Renal cortical epithelial cell (primary cell): ENCODE results near the gene MUC6. TPM values are rescaled to one million over a fixed set of nuclear protein-coding genes. Genes with fewer than 3 reads are reported as not detected.

Experiments
- DNase-seq: peaks from one replicate; pipeline ENCODE4 v3.0.0-alpha.2; 2011; ENCODE audit warnings: low read depth
- total RNA-seq: library from RNA; depleted of rRNA; stranded (reverse); fragments of >200 nt; gene quantifications from 2 replicates; pipeline ENCODE4 v1.2.3, GENCODE V29; 2014

The MUC6 gene
- total RNA-seq, 1 donor from 2014 or later, result not detected

DNA sequence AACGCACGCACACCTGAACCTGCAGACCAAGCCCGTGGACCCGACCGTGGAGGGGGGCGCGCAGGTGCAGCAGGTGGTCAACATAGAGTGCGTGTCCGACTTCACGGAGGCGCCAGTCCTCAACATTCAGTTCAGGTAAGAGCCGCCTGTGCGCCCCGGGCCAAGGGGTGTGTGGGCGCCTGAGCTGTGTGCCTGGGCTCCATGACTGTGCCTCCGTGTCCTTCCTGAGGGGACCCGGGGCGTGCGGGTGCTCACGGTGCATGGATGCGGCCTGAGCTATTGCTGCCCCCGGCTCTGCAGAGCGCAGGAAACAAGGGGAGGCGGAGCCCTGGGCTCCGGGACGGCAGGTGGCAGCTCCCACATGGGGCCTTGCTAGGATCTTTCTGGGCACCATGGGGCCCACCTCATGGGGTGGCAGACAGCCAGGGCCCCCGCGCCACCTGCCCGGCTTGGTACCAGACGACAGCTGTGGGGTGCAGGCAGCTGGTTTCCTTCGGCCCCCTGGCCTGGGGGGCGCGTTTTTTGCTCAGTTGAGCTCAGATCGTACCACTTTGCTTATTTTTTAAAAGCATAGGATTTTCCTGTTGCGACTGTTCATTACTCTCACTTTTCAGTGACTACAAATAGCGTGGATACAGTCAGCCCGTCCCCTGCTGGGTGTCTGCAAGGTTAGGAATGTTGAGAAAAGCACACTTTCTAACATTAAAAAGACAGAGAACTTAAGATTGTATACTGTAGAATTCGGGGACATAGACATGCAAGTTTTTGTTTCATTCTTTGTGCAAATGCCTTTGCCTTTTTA, 28.3 kb downstream of the MUC6 start:
- no peak for DNase-seq

- no peak for DNase-seq
These were observed 29.2 kb downstream of the MUC6 start for GRCh38 chr11:1007279-1007678.

- DNase-seq, result no peak
These were observed 29.8 kb downstream of the MUC6 start for GRCh38 chr11:1006762-1007161.

DNA sequence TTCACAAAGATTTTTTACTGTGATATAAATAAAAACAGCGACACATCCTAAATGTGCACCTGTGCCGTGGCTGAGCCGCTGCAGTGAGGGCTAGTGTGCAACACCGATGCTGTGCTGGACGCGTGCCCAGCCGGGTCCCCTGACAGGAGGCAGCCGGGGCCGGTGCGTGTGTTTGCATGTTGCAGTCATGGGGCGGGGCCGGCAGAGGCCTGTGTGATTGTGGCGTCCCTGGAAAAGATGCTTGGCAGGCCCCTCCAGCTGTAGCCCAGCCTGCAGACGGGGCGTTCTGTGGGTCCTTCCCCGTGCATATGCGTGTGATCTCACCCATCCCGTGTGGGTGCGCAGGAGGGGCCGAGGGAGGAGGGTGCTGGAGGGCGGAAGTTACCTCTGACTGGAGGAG, 30.6 kb downstream of the MUC6 start:
- no peak for DNase-seq

DNA sequence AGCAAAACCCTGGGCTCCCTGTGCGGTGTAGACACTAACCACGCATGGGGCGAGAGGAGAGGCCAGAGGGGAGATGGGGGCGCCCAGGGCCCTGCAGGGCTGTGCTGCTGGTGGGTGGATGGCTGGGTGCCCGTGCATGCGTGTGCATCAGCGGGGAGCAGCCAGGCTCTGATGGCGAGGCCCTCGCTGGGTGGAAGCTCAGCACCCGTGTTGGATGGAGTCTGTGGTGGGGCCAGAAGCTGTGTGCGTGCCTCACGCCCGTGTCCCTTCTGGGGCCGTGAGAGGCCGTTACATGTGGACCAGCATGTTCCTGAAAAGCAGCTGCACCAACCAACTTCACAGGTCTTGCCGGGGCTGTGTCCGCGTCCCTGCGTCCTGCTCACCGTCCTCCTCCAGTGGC, 33.4 kb downstream of the MUC6 start:
- no peak for DNase-seq

- no peak for DNase-seq
These were observed 34.0 kb downstream of the MUC6 start for GRCh38 chr11:1002406-1002984.

DNA sequence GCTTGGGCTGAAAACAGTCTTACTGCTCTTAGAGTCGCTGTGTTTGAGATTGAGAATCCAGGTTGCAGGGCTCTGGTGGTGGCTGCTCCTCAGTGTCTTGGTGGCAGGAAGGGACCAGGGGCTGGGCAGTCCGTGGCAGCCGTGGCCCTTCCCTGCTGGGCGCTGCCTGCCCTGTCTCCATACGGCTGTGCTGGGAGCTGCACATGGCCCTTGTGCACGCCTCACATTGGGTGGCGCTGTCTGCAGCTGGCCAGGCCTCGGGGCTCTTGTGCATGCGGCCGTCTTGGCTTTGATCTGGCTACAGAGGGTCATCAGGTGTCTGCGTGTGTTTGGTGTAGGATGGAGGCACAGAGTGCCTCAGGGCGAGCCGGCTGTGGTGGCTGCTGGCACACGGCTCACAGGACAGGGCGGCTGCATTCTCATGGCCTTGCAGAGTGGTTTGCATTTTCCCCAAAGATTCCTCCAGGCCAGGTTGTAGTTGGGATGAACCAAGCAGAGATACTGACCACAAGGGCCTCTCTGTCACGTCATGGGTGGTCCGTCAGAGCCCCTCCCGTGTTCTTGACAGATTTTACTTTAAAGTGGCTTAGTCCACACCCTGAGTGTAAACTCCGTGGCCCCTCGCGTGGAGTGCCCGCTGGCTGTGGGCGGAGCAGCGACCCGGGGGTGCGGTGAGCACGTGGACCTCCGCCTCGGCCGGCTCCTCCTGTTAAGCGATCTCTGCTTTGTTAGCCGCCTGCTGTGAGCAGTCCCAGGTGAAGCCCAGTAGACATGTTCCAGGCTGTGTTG, 34.7 kb downstream of the MUC6 start:
- no peak for DNase-seq

DNA sequence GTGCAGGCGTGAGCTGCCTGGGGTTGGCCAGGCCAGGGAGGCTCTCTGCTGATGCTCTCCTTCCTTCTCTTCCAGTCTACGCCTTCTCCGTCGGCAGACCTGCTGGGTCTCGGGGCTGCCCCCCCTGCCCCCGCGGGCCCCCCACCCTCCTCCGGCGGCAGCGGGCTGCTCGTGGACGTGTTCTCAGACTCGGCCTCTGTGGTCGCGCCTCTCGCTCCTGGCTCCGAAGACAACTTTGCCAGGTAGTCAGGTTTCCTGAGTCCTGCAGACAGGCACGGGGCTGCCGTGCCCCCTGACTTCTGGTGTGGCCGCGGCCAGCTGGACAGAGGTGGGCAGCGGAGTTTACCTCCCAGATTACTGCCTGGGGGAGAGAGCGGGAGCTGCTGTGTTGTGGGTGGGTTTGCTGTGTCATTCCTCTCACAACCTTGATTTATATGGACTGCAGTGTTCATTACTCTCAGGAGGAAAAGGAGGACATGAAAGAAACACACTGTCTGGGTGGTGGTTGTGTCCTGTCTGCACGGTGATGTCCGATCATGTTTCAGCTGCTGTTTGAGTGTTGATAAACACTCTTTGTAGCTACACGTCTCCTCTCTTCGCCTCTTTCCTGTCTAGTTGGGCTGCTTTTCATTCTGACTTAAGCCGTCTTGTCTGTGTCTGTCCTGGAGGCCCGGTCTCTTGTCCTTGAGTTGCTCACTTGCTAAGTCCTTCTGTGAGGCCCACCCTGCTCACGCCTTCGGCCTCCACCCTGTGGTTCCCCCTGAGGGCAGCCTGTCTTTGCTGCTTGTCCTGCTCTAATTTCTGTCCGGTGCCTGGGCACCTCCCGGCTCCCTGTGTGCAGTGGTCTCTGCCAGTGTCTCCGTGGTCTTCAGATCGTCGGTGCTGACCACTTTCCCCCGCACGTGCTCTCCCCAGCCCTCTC, 35.9 kb downstream of the MUC6 start:
- no peak for DNase-seq

DNA sequence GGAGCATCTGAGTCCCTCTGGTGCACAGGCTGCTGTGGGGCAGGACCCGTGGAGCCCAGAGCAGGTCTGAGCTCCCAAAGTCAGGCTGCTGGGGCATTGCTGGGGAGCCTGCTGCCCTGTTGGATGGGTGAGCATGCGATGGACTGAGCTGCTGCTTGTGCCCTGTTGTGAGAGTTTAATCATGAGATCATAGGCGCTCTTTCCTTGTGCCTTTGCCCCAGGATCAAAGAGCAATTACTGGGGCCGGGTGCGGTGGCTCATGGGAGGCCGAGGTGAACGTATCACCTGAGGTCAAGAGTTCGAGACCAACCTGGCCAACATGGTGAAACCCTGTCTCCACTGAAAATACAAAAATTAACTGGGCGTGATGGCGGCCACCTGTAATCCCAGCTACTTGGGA, 37.5 kb downstream of the MUC6 start:
- DNase-seq, result no peak

- no peak for DNase-seq
These were observed 38.6 kb downstream of the MUC6 start for GRCh38 chr11:997907-998306.

GRCh38 chr11:996681-997080, 39.8 kb downstream of the MUC6 start:
- DNase-seq, result no peak

DNA sequence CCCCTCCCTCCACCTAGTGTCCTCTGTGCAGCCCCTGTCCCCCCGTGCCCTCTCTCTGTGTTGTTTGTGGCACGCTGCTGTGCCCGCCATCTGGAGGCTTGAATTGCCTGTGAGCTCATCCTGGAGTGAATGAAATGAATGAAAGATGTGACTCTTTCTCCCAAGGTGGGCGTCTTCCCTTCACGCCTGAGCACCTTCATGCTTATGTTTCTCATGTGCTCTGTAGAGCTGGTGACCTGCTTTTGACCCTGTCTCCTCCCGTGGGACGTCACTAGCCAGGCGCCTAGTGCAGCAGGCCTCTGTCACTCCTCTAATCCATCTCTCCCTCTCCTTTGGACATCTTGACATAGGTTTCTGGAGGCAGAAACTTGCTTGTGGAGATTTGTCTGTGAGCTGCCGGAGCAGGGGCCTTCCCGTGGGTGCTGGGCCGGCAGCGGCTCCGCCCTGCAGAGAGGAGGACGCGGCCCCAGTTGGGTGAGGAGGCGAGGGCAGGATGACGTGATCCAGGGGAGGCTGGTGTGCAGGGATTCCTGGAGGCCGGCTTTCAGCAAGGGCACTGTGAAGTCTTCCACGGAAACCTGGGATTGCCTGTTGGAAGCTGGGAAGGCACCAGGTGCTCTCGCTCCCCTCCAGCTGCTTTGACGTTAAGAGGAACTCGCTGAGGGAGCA, 40.6 kb downstream of the MUC6 start:
- DNase-seq, result peak; percentile 81

DNA sequence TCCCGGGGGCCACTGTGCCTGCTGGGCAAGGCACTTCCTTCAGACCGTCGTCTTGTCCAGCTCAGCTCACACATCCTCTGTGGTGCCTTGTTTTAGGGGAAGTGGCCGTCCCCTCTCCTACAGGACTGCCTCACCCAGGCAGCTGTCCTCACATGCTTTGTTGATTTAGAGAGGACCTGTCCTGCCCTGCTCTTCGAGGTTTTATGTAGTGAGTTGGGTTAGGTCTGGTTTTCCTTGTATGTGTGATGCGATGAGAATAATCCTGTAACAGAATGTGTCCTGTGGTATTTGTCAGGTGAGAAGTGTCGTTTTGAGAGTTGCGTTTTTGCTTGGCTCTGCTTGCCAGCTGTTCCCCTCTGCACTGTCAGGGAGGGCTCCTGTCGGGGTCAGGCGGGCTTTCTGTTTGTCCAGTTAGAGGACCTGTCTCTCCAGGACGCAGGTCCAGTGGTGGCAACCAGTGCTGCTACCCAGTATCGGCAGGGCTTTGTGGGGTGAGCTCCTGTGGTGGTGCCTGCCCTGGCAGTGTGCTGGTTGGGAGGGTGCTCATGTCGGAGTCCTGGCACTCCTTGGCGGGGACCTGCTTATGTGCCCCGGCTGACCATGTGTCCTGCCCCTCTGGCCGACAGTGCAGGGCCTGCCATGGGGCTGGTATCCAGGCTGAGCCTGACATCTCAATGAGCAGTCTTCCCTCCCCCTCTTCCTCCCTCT, 41.3 kb downstream of the MUC6 start:
- no peak for DNase-seq

GRCh38 chr11:993632-994167, 42.8 kb downstream of the MUC6 start:
- DNase-seq, result no peak

DNA sequence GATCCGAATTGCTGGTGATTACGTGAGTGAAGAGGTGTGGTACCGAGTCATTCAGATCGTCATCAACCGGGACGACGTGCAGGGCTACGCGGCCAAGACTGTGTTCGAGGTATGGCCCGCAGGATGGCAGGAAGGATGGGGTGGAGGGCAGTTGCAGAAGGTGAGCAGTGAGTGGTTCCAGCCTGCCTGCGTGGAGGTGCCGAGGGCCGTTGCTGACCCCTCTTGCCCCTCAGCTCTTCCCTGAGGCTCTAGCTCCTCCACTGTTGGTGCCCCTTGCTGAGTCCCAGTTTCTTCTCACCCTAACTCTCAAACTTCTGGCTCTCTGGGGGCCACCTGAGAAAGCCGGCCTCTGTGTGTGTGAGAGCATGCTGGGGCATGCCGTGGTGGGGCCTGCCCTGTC, 43.9 kb downstream of the MUC6 start:
- DNase-seq, result no peak

DNA sequence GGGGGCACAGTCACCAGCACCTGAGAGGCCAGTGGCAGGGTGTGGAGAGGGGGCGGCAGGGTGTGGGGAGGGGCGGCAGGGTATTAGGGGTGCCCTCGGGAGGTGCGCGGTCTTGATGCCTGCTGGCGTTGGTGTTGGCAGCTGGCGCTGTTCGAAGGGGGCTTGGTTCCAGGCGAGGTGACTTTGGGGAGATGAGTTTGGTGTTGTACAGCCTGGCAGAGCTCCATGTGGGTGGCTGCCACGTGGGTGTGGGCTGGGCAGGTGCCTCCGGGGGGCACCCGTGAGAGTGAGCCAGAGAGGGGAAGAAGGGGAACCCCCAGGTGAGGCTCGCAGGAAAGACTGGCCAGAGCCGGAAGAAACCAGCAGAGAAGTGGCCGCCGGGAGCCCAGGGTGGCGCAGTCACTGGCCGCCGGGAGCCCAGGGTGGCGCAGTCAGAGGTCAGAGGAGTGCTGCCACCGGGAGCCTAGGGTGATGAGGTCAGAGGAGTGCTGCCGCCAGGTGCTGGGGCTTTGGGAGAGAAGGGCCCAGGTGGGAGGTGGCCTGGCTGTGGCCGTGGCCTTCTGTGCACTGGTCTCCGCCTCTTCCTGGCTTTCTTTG, 44.7 kb downstream of the MUC6 start:
- no peak for DNase-seq

DNA sequence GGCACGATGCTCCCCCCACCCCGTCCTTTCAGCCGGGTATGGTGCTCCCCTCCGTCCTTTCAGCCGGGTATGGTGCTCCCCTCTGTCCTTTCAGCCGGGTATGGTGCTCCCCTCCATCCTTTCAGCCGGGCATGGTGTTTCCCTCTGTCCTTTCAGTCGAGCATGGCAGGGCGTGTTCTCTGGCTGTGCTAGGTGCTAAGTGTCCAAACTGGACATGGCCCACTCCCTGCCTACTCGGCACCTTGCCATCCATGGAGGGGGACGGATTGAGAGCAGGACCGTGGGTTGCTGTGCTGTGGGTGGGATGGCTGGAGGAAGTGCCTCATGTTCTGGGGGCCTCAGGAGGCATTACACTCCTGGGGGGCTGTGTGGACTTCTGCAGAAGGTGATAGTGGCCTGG, 45.5 kb downstream of the MUC6 start:
- no peak for DNase-seq

DNA sequence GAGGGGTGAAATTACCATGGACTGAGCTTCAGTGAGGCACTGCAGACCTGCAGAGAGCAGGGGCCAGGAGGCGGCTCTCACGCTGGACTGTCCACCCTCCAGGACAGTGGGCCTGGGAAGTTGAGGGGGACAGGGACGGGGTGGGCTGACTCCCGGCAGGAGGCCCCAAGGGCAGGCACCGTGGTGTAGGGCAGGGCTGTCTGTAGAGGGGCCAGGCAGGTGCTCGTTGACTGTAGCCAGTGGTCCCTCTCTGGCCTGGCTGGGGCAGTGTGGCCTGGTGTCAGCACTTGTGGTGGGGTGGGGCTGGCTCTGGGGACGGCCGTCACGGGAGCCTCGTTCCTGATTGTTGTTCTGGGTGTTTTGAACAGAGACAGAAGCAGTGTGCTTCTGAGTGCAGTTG, 46.4 kb downstream of the MUC6 start:
- DNase-seq, result no peak

- DNase-seq, result no peak
These were observed 48.8 kb downstream of the MUC6 start for GRCh38 chr11:987671-988070.

GRCh38 chr11:986952-987305, 49.6 kb downstream of the MUC6 start:
- DNase-seq, result no peak
